Sigmoid colon (tissue), 7 donors: ENCODE results near the gene RRBP1. TPM values are rescaled to one million over a fixed set of nuclear protein-coding genes. Genes with fewer than 3 reads are reported as not detected.

Experiments used
- DNase-seq: peaks from one replicate; pipeline ENCODE4 v3.0.0-alpha.2; 2019
- H3K27ac ChIP-seq, 4 donors: fragments of 200-600 bp; sonication (generic); one replicate each; pipeline ENCODE4 v1.5.1; 2016 to 2019; ENCODE audit warnings: mild to moderate bottlenecking in 1 of 4
- H3K27me3 ChIP-seq, 3 donors: fragments of 200-600 bp; sonication (generic); one replicate each; pipeline ENCODE4 v1.5.1; 2019; ENCODE audit warnings: mild to moderate bottlenecking in 1 of 3
- H3K36me3 ChIP-seq, 4 donors: fragments of 200-600 bp; sonication (generic); one replicate each; pipeline ENCODE4 v1.5.1; 2016 to 2019
- H3K4me1 ChIP-seq, 4 donors: fragments of 200-600 bp; sonication (generic); one replicate each; pipeline ENCODE4 v1.5.1; 2017 to 2019
- H3K4me3 ChIP-seq, 4 donors: fragments of 200-600 bp; sonication (generic); one replicate each; pipeline ENCODE4 v1.5.1; 2017 to 2019; ENCODE audit warnings: mild to moderate bottlenecking in 2 of 4, moderate library complexity in 1 of 4
- H3K9me3 ChIP-seq, 4 donors: fragments of 200-600 bp in 3 of 4; sonication (generic) in 3 of 4; one replicate each; pipeline versions ENCODE4 v1.5.1 to v1.6.1; 2013 to 2019
- CTCF ChIP-seq, 4 experiments: fragments of 450-650 bp in 3 of 4; fragments of 200-600 bp in 1 of 4; IDR thresholded peaks; one replicate each; pipeline ENCODE4 v1.5.1; 2016 to 2019; ENCODE audit warnings: antibody characterized with exemption in 4 of 4, mild to moderate bottlenecking in 3 of 4, moderate library complexity in 2 of 4
- EP300 ChIP-seq, 4 donors: sonication (generic); formaldehyde crosslinking; IDR thresholded peaks; one replicate each; pipeline ENCODE4 v1.6.1; 2017; ENCODE audit warnings: antibody characterized with exemption in 4 of 4
- POLR2A ChIP-seq, 2 donors: fragments of 450-650 bp; IDR thresholded peaks; one replicate each; pipeline ENCODE4 v1.6.1; 2016; ENCODE audit warnings: antibody characterized with exemption in 2 of 2, mild to moderate bottlenecking in 2 of 2, moderate library complexity in 2 of 2
- POLR2AphosphoS5 ChIP-seq, 4 donors: sonication (generic); formaldehyde crosslinking; IDR thresholded peaks; one replicate each; pipeline ENCODE4 v1.6.1; 2017; ENCODE audit warnings: antibody characterized with exemption in 4 of 4
- WGBS, 2 donors: extraction: QIAGEN DNeasy Blood & Tissue Kit; methylation state at CpG; one replicate each; pipeline ENCODE4 v1.1.7; 2013; 5-methylcytosine and 5-hydroxymethylcytosine counted together
- intact Hi-C: fragments of 100-400 bp; cut with DNase I; formaldehyde crosslinking; loops from one replicate; pipeline ENCODE4 v1.15.1; 2023
- polyA plus RNA-seq, 3 donors: library from polyadenylated mRNA; stranded (reverse); fragments of 200-250 nt; gene quantifications; one replicate each; pipeline ENCODE4 v1.2.3, GENCODE V29; 2013
- total RNA-seq, 4 donors: library from RNA; depleted of rRNA; stranded (reverse); fragments of >200 nt; gene quantifications; one replicate each; pipeline ENCODE4 v1.1.0, GENCODE V29; 2016
- donor health status: healthy with polysubstance abuse.
- donor health status: Bipolar disorder and iron deficiency.
- donor health status: healthy.

RRBP1 gene
- total and polyA plus RNA-seq, 7 donors: 24.6 to 245 (median 35.3) TPM

- no peaks in the 10 kb centered on the region for H3K9me3 ChIP-seq
- H3K27me3 ChIP-seq: no peaks in the 10 kb centered on the region
- DNase-seq: no peak
- TF ChIP-seq POLR2A (IDR thresholded peaks at IDR 0.05) (no peak), POLR2AphosphoS5 (IDR thresholded peaks at IDR 0.05) (no peak)
- 84% methylated on average over 6 of the region's 6 CpGs for WGBS, 2 donors
- no peak overlapping the region for H3K27ac ChIP-seq
- intact Hi-C loops: no loop called here
- peaks cover 0 to 28% (median 24%) of the 10 kb centered on the region in 4 donors for H3K4me1 ChIP-seq
- no peak overlapping the region for H3K4me3 ChIP-seq
- H3K36me3 ChIP-seq: no peaks in the 10 kb centered on the region
Observed at GRCh38 chr20:17712708-17713107, 30.7 kb upstream of the RRBP1 start.

- Histone ChIP-seq H3K4me1 (peaks cover 0 to 28% (median 24%) of the 10 kb centered on the region in 4 donors), H3K4me3 (no peak overlapping the region), H3K27me3 (no peaks in the 10 kb centered on the region), H3K27ac (no peak overlapping the region), H3K36me3 (no peaks in the 10 kb centered on the region), H3K9me3 (no peaks in the 10 kb centered on the region)
- intact Hi-C loops: no loop called here
- WGBS, 2 donors: 90 to 91% methylated on average over 4 of the region's 4 CpGs
- no peak for TF ChIP-seq POLR2AphosphoS5 (IDR thresholded peaks at IDR 0.05)
- TF ChIP-seq CTCF (IDR thresholded peaks at IDR 0.05): no peak
- TF ChIP-seq EP300 (IDR thresholded peaks at IDR 0.05): no peak
- TF ChIP-seq POLR2A (IDR thresholded peaks at IDR 0.05): no peak
- DNase-seq: no peak
Observed at GRCh38 chr20:17712201-17712600, 30.2 kb upstream of the RRBP1 start.

- TF ChIP-seq POLR2A (IDR thresholded peaks at IDR 0.05): no peak
- no peak for TF ChIP-seq EP300 (IDR thresholded peaks at IDR 0.05)
- no peak for TF ChIP-seq POLR2AphosphoS5 (IDR thresholded peaks at IDR 0.05)
- no peak for TF ChIP-seq CTCF (IDR thresholded peaks at IDR 0.05)
- H3K36me3 ChIP-seq: no peaks in the 10 kb centered on the region
- no peak for DNase-seq
- H3K9me3 ChIP-seq: no peaks in the 10 kb centered on the region
- WGBS, 2 donors: 73 to 80% methylated on average over 5 of the region's 5 CpGs
- H3K4me3 ChIP-seq: no peak overlapping the region
- H3K27me3 ChIP-seq: no peaks in the 10 kb centered on the region
- intact Hi-C loops: no loop called here
- peaks cover 0 to 28% (median 24%) of the 10 kb centered on the region in 4 donors for H3K4me1 ChIP-seq
- H3K27ac ChIP-seq: no peak overlapping the region
Observed at GRCh38 chr20:17711267-17711627, 29.2 kb upstream of the RRBP1 start.

- no peak for DNase-seq
- H3K36me3 ChIP-seq: no peaks in the 10 kb centered on the region
- H3K4me3 ChIP-seq: no peak overlapping the region
- WGBS, 2 donors: 41 to 63% methylated on average over 21 of the region's 21 CpGs
- H3K4me1 ChIP-seq: peaks cover 0 to 28% (median 24%) of the 10 kb centered on the region in 4 donors
- intact Hi-C loops: no loop called here
- no peak for TF ChIP-seq EP300 (IDR thresholded peaks at IDR 0.05)
- TF ChIP-seq POLR2A (IDR thresholded peaks at IDR 0.05): no peak
- TF ChIP-seq POLR2AphosphoS5 (IDR thresholded peaks at IDR 0.05): no peak
- TF ChIP-seq CTCF (IDR thresholded peaks at IDR 0.05): no peak
- H3K27me3 ChIP-seq: no peaks in the 10 kb centered on the region
- no peak overlapping the region for H3K27ac ChIP-seq
- no peaks in the 10 kb centered on the region for H3K9me3 ChIP-seq
Observed at GRCh38 chr20:17710379-17711266, 28.6 kb upstream of the RRBP1 start.

- no peaks in the 10 kb centered on the region for H3K36me3 ChIP-seq
- DNase-seq: no peak
- no peak for TF ChIP-seq CTCF (IDR thresholded peaks at IDR 0.05)
- H3K27ac ChIP-seq: no peak overlapping the region
- peaks cover 0 to 28% (median 23%) of the 10 kb centered on the region in 4 donors for H3K4me1 ChIP-seq
- H3K4me3 ChIP-seq: no peak overlapping the region
- no peaks in the 10 kb centered on the region for H3K9me3 ChIP-seq
- no peaks in the 10 kb centered on the region for H3K27me3 ChIP-seq
- intact Hi-C loops: no loop called here
- 87 to 95% methylated on average over 12 of the region's 12 CpGs for WGBS, 2 donors
Observed at GRCh38 chr20:17709361-17710293, 27.6 kb upstream of the RRBP1 start.
